Uterus (tissue), 2 donors: ENCODE measurements around the gene SOD3.

Source experiments
- POLR2A ChIP-seq, 2 donors: fragments of 450-650 bp; IDR thresholded peaks; one replicate each; pipeline ENCODE4 v1.6.1; 2016; ENCODE audit warnings: antibody characterized with exemption in 2 of 2, mild to moderate bottlenecking in 1 of 2, moderate library complexity in 1 of 2
- TF ChIP-seq, protein P1 (sequence below), 4 experiments: fragments of 200-600 bp in 2 of 4; fragments of 450-650 bp in 2 of 4; sonication (generic) in 2 of 4; IDR thresholded peaks; one replicate each; pipeline ENCODE4 v1.5.1; 2016 to 2019; ENCODE audit warnings: antibody characterized with exemption in 4 of 4, mild to moderate bottlenecking in 2 of 4, moderate library complexity in 1 of 4

DNA sequence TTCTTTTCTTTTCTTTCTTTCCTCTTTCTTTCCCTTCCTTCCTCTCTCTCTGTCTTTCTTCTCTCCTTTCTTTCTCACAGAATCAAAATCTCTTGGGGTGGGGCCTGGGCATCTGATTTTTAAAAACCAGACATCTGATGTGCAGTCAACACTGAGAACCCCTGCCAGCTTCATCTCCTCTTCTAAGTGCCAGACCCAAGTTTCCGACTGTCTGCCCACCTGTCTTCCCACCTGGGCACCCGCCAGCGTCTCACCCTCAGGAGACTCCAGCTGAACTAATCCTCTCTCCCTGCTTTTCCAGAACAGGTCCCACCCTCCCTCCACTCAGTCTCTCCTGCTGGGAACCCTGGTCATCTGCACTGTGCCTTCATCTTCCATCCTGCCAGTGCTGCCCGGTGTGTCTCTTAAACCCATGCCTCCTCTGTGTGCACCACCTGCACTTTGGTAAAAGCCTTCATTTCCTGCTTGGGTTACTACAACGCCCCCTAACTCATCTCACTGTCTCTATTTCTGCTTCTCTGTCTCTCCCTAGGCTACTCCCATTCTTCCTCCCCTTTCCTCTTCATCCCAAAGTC lies 2.8 kb downstream of the SOD3 start:
- TF ChIP-seq, protein P1, sequence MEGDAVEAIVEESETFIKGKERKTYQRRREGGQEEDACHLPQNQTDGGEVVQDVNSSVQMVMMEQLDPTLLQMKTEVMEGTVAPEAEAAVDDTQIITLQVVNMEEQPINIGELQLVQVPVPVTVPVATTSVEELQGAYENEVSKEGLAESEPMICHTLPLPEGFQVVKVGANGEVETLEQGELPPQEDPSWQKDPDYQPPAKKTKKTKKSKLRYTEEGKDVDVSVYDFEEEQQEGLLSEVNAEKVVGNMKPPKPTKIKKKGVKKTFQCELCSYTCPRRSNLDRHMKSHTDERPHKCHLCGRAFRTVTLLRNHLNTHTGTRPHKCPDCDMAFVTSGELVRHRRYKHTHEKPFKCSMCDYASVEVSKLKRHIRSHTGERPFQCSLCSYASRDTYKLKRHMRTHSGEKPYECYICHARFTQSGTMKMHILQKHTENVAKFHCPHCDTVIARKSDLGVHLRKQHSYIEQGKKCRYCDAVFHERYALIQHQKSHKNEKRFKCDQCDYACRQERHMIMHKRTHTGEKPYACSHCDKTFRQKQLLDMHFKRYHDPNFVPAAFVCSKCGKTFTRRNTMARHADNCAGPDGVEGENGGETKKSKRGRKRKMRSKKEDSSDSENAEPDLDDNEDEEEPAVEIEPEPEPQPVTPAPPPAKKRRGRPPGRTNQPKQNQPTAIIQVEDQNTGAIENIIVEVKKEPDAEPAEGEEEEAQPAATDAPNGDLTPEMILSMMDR (IDR thresholded peaks at IDR 0.05) = no peak
- TF ChIP-seq POLR2A (IDR thresholded peaks at IDR 0.05) = no peak
